Duodenal mucosa (tissue), 2 donors: ENCODE measurements around the gene IFT122.

Experiments used
- H3K27ac ChIP-seq: one replicate; pipeline ENCODE4 v1.7.0; 2013; ENCODE audit warnings: low read depth, low read length
- H3K27me3 ChIP-seq, 2 donors: one replicate each; pipeline ENCODE4 v1.7.0; 2013; ENCODE audit warnings: low read length in 2 of 2, control low read depth in 1 of 2; ENCODE audit not compliant: insufficient read depth in 2 of 2, control insufficient read depth in 1 of 2
- H3K36me3 ChIP-seq, 2 donors: one replicate each; pipeline ENCODE4 v1.7.0; 2013; ENCODE audit warnings: low read length in 2 of 2, control low read depth in 1 of 2; ENCODE audit not compliant: insufficient read depth in 2 of 2, control insufficient read depth in 1 of 2
- H3K4me1 ChIP-seq, 2 donors: one replicate each; pipeline ENCODE4 v1.7.0; 2013; ENCODE audit warnings: low read length in 2 of 2, control low read depth in 1 of 2; ENCODE audit not compliant: insufficient read depth in 2 of 2, control insufficient read depth in 1 of 2
- H3K4me3 ChIP-seq, 2 donors: one replicate each; pipeline ENCODE4 v1.7.0; 2013; ENCODE audit warnings: low read length in 2 of 2, low read depth in 1 of 2
- H3K9ac ChIP-seq, 2 donors: one replicate each; pipeline ENCODE4 v1.7.0; 2013; ENCODE audit warnings: low read length in 2 of 2, low read depth in 1 of 2
- H3K9me3 ChIP-seq, 2 donors: one replicate each; pipeline ENCODE4 v1.7.0; 2013; ENCODE audit warnings: low read length in 2 of 2, control low read depth in 1 of 2; ENCODE audit not compliant: control insufficient read depth in 1 of 2

IFT122 gene

DNA sequence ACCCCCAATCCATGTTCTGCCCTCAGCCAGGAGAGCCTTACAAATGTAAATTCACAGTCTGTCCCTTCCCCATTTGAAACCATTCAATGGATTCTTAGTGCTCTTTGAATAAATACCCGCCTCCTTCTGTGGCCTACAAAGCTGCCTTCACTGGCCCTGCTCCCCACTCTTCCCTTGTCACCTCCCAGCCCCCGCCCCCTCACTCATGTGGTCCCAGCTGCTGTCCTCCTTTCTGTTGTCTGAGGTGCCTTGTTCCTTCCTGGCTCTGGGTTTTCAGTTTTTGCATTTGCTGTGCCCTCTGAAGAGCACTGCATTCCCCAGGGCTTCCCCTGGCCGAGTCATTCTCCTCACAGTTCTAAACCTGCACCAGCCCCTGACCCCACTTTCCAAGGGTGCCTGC is 14.8 kb upstream of the IFT122 start:
- H3K27me3 ChIP-seq = peaks cover 0 to 5% of the 10 kb centered on the region in 2 donors
- no peak overlapping the region for H3K9ac ChIP-seq
- peaks cover 14 to 17% of the 10 kb centered on the region in 2 donors for H3K4me1 ChIP-seq
- H3K4me3 ChIP-seq = no peak overlapping the region
- no peak overlapping the region for H3K27ac ChIP-seq
- H3K36me3 ChIP-seq = no peaks in the 10 kb centered on the region
- H3K9me3 ChIP-seq = no peaks in the 10 kb centered on the region

DNA sequence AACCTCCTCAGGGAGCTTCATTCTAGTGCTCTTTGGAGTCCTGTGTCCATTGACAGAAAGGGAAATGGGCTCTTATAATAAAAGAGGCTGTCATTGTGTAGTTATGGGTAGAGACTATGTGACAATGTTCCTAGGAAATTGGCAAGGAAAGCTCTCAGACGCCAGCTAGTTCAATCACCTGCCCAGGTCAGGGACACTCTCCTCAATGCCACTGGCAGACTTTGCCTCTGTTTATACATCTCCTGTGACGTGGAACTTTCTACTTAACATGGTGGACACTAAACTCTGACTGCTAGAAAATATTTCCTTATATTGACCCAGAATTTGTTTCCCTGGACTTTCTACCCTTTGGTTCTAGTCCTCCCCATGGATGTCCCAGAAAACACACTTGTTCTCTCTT is 14.4 kb upstream of the IFT122 start:
- no peak overlapping the region for H3K4me3 ChIP-seq
- H3K9ac ChIP-seq = no peak overlapping the region
- H3K27me3 ChIP-seq = peaks cover 0 to 5% of the 10 kb centered on the region in 2 donors
- H3K9me3 ChIP-seq = no peaks in the 10 kb centered on the region
- H3K27ac ChIP-seq = no peak overlapping the region
- H3K4me1 ChIP-seq = peaks cover 14 to 17% of the 10 kb centered on the region in 2 donors
- H3K36me3 ChIP-seq = peaks cover 0 to 4% of the 10 kb centered on the region in 2 donors

DNA sequence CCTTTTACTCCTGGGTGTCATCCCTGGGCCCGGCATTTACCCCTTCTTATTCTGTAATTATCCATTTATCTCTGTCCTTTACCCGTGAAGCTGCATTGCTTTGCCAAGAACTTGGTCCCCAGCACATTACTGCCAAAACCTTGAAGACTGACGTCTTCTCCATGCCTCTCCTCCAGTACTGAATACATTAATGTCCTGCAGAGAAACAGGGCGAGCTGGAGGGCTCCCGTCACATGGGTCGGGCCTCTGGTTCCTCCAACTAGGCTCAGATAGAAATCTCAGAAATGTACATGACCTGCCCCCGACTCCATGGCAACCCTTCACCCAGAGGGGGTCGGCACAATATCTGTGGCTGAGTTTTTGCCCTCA is 12.0 kb upstream of the IFT122 start:
- H3K9ac ChIP-seq = peak overlapping the region in 1 of 2 donors; percentile 23
- H3K4me1 ChIP-seq = peaks cover 14 to 18% of the 10 kb centered on the region in 2 donors
- H3K4me3 ChIP-seq = peak overlapping the region; percentile 78
- no peaks in the 10 kb centered on the region for H3K9me3 ChIP-seq
- peaks cover 14 to 22% of the 10 kb centered on the region in 2 donors for H3K36me3 ChIP-seq
- peaks cover 0 to 5% of the 10 kb centered on the region in 2 donors for H3K27me3 ChIP-seq
- no peak overlapping the region for H3K27ac ChIP-seq

DNA sequence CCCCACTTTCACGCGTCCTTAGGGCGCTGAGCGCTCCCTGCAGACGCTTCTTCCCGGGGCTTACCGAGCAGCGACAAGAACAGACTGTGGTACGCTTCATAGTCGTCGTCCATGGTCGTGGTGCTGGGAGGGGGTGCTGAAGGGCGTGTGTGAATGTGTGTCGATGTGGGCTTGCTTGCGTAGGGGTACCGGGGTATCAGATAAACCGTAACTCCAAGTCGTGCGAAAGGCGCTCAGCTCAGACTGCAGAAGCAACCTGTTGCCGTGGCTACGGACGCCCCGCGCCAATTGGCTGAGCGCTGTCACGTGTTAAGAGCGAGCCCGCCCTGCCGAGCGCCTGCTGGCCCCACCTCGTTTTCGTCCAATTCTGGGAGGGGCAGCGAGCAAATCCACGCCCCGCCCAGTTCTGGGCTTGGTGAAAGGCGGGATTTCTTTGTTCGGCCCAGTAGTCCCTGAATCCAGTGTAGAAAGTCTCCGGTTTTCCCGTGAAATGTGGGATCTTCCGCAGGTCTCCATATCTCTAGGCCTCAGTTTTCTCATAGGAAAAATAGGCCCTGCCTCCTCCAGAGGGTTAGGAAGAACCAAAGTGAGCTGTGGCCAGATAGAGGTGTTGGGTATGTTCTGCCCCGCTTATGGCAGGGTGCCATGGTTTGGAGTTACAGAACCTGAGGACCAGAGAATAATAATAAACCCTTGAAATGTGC is 11.5 kb upstream of the IFT122 start, which contains the start of gene EFCAB12:
Gene EFCAB12, minus strand, starts transcription at position 261 of the 704 bp plus-strand sequence. Its CDS starts 148 bp downstream, at position 113.
- peak within 1 kb of the TSS; percentile 78 for H3K4me3 ChIP-seq
- H3K36me3 ChIP-seq = peaks cover 16 to 28% of the 10 kb centered on the region in 2 donors
- H3K4me1 ChIP-seq = peaks cover 14 to 24% of the 10 kb centered on the region in 2 donors
- H3K9me3 ChIP-seq = no peaks in the 10 kb centered on the region
- peak within 1 kb of the TSS; percentile 23 to 45 for H3K9ac ChIP-seq
- no peak within 1 kb of the TSS for H3K27ac ChIP-seq
- H3K27me3 ChIP-seq = peaks cover 0 to 5% of the 10 kb centered on the region in 2 donors

DNA sequence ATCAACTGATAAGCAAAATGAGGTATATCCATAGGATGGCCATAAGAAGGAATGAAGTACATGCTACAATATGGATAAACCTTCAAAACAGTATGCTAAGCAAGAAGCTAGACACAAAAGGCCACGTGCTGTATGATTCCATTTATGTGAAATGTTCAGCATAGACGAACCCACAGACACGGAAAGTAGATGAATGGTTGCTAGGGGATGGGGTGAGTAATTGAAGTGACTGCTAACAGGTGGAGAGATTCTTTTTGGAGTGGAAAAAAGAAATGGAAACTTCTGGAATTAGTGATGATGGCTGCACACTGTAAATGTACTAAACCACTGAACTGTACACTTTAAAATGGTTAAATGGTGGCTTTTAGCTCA is 11.0 kb upstream of the IFT122 start:
- Histone ChIP-seq H3K27me3 (peaks cover 0 to 5% of the 10 kb centered on the region in 2 donors), H3K27ac (no peak overlapping the region), H3K9me3 (no peaks in the 10 kb centered on the region), H3K4me3 (peak overlapping the region; percentile 78), H3K9ac (peak overlapping the region in 1 of 2 donors; percentile 45), H3K36me3 (peaks cover 18 to 33% of the 10 kb centered on the region in 2 donors), H3K4me1 (peaks cover 14 to 29% of the 10 kb centered on the region in 2 donors)

DNA sequence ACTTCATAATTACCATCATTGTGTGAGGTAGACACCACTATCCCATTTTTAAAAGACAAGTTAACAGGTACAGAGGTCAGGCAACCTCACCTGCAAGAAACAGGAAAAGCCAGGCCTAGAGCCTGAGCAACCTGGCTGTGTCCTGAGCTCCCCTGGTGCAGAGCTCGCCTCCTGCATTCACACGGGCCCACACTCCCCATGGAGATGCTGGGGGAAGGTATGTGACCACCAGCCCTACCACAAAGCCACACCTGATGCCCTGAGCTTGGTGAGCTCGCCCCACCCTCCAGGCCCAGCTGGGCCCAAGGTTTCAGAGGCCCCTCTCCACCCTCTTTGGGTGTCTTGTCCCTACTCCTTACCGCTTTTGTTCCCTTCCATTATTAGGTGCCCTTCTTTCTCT is 10.4 kb upstream of the IFT122 start:
- Histone ChIP-seq H3K27me3 (peaks cover 0 to 5% of the 10 kb centered on the region in 2 donors), H3K4me1 (peaks cover 14 to 32% of the 10 kb centered on the region in 2 donors), H3K9me3 (no peaks in the 10 kb centered on the region), H3K4me3 (no peak overlapping the region), H3K27ac (no peak overlapping the region), H3K9ac (no peak overlapping the region), H3K36me3 (peaks cover 18 to 33% of the 10 kb centered on the region in 2 donors)

DNA sequence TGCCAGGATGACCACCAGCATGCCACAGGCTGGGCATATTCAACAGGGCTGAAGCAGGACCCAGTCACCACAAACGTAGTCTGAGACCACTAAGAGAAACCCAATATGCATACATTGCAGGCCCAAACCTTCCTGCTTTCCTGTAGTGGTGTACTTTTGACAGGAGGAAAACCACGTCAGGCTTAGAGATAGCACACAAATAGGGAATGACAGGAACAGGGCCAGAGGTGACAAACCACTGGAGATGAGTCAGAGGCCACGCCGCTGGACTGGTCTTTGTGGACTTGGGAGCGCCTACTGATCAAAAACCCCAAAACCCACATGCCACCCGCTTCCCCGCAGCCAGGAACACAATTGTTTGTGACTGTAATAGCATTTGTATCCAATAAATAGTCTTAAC is 8.0 kb upstream of the IFT122 start:
- peaks cover 21 to 33% of the 10 kb centered on the region in 2 donors for H3K36me3 ChIP-seq
- no peaks in the 10 kb centered on the region for H3K9me3 ChIP-seq
- H3K27me3 ChIP-seq = peaks cover 0 to 5% of the 10 kb centered on the region in 2 donors
- H3K4me3 ChIP-seq = no peak overlapping the region
- H3K4me1 ChIP-seq = peaks cover 18 to 52% of the 10 kb centered on the region in 2 donors
- no peak overlapping the region for H3K9ac ChIP-seq
- no peak overlapping the region for H3K27ac ChIP-seq

DNA sequence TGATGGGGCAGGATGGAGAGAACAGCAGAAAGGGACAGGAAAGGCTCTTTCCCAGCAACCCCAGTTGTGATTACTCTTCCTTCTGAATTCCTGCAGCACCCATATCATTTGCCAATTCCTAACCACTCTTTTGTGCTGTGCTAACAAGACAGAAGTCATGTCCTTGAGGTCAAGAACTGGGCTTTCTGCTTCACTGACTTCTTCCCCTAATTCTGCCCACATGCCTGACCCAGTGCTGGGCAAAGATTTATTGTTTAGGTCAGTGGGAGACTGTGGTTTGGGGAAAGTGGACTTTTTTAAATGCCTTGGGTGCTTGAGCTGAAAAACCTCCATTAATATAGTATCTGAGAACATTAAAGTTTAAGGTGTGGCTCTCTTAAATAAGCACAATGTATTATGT is 7.4 kb upstream of the IFT122 start:
- H3K9ac ChIP-seq = no peak overlapping the region
- no peaks in the 10 kb centered on the region for H3K9me3 ChIP-seq
- H3K27ac ChIP-seq = no peak overlapping the region
- H3K36me3 ChIP-seq = peaks cover 21 to 38% of the 10 kb centered on the region in 2 donors
- peaks cover 18 to 56% of the 10 kb centered on the region in 2 donors for H3K4me1 ChIP-seq
- peaks cover 0 to under 1% of the 10 kb centered on the region in 2 donors for H3K27me3 ChIP-seq
- H3K4me3 ChIP-seq = no peak overlapping the region

DNA sequence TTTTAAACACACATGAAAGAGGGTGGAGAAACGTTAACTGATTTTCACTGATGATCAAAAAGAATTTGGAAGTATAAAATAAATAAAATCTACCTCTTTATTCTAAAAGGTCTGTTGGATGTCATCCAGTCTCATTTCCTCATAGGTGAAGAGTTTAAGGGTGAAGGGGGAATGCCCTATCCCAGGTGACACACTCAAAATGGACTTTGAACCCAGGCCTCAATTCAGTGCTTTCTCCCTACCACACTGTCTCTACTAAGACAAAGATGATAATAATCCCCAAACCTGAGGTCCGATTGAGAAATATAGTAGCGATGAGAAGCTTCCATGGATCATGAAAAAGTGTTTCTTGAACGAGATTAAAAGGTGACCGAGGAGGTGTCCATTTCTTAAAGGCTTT is 6.5 kb upstream of the IFT122 start:
- Histone ChIP-seq H3K36me3 (peaks cover 21 to 39% of the 10 kb centered on the region in 2 donors), H3K27ac (no peak overlapping the region), H3K9ac (no peak overlapping the region), H3K27me3 (no peaks in the 10 kb centered on the region), H3K9me3 (no peaks in the 10 kb centered on the region), H3K4me1 (peaks cover 10 to 52% of the 10 kb centered on the region in 2 donors), H3K4me3 (no peak overlapping the region)

DNA sequence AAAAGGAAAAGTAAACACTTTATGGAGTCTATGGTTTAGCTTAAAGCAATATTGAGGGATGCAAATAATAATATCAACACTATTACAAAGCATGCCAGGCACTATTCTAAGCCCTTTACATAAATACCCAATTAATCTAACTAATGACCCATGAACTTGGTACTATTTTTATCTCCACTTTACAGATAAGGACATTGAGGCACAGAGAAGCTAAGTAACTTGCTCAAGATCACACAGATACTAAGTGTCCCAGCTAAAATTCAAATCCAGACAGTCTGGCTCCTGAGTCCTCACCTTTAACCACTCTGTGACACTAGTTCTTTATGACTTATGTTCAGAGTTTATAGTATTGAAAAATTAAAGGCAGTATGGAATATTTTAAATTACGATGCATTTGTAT is 5.9 kb upstream of the IFT122 start:
- Histone ChIP-seq H3K27me3 (no peaks in the 10 kb centered on the region), H3K36me3 (peaks cover 21 to 39% of the 10 kb centered on the region in 2 donors), H3K4me1 (peaks cover 6 to 47% of the 10 kb centered on the region in 2 donors), H3K4me3 (no peak overlapping the region), H3K27ac (no peak overlapping the region), H3K9ac (no peak overlapping the region), H3K9me3 (no peaks in the 10 kb centered on the region)
